ENCODE data around the gene COA1.

Gene COA1

DNA sequence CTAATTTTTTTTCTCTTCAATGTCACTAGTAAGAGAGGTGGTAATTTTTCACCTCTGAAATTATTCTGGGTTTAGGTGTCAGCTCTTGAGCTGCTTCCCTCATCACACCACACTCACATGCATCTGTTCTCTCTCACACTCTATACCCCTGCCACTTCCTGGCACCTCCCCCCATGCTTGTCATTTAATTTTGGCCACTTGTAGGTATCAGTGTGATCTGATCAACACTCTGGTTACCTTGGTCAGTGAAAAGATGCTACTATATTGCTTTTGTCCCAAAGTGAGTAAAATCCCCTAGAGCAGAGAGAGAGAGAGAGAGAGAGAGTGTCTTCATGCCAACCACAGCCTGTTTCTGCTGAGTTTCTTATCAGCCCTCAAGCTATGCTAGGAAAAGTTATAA, 103.9 kb downstream of the COA1 start:
- Mint-ChIP-seq H3K27ac (no peak overlapping the region), H3K4me3 (no peak overlapping the region), H3K4me1 (ENCODE audit: low read depth) (no peaks in the 10 kb centered on the region), H3K36me3 (ENCODE audit: low read depth) (peaks cover 74% of the 10 kb centered on the region), H3K27me3 (no peaks in the 10 kb centered on the region), H3K9me3 (no peaks in the 10 kb centered on the region)
- intact Hi-C loops (cut with micrococcal nuclease) = no loop called here

- Mint-ChIP-seq H3K27me3 (no peaks in the 10 kb centered on the region), H3K27ac (no peak overlapping the region), H3K9me3 (no peaks in the 10 kb centered on the region), H3K4me3 (no peak overlapping the region), H3K4me1 (ENCODE audit: low read depth) (no peaks in the 10 kb centered on the region), H3K36me3 (ENCODE audit: low read depth) (peaks cover 69% of the 10 kb centered on the region)
- intact Hi-C loops (cut with micrococcal nuclease) = no loop called here
Measured at GRCh38 chr7:43624156-43624555, 105.2 kb downstream of the COA1 start.

GRCh38 chr7:43621729-43622448, 107.4 kb downstream of the COA1 start:
- Mint-ChIP-seq H3K4me1 (ENCODE audit: low read depth) (no peaks in the 10 kb centered on the region), H3K27ac (no peak overlapping the region), H3K27me3 (no peaks in the 10 kb centered on the region), H3K36me3 (ENCODE audit: low read depth) (peaks cover 50% of the 10 kb centered on the region), H3K9me3 (no peaks in the 10 kb centered on the region), H3K4me3 (no peak overlapping the region)
- intact Hi-C loops (cut with micrococcal nuclease) = no loop called here

GRCh38 chr7:43619213-43620012, 109.9 kb downstream of the COA1 start:
- intact Hi-C loops (cut with micrococcal nuclease) = no loop called here
- Mint-ChIP-seq H3K4me1 (ENCODE audit: low read depth) (no peaks in the 10 kb centered on the region), H3K9me3 (no peaks in the 10 kb centered on the region), H3K27ac (no peak overlapping the region), H3K36me3 (ENCODE audit: low read depth) (peaks cover 32% of the 10 kb centered on the region), H3K4me3 (no peak overlapping the region), H3K27me3 (no peaks in the 10 kb centered on the region)

DNA sequence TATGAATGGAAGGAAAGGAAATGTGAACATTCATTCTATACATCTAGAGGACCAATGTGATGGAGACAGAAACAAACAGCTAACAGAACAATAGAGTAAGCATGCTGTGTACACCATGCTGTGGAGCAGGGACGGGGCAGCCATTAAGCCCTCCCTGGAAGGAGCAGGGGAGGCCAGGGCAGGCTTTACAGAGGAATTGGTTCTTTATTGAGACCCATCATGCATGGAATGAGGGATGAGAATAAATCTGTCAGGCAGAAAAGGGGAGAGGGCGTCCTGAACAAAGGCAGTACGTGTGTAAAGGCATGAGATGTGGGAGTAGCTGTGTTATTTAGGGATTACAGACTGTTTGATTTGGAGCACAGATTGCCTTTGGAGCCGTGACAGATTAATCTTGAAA, 111.2 kb downstream of the COA1 start:
- no peak overlapping the region for H3K4me3 Mint-ChIP-seq
- H3K27me3 Mint-ChIP-seq = no peaks in the 10 kb centered on the region
- H3K27ac Mint-ChIP-seq = no peak overlapping the region
- peaks cover 24% of the 10 kb centered on the region for H3K36me3 Mint-ChIP-seq (ENCODE audit: low read depth)
- H3K4me1 Mint-ChIP-seq (ENCODE audit: low read depth) = no peaks in the 10 kb centered on the region
- intact Hi-C loops (cut with micrococcal nuclease) = no loop called here
- H3K9me3 Mint-ChIP-seq = no peaks in the 10 kb centered on the region

GRCh38 chr7:43616977-43617376, 112.3 kb downstream of the COA1 start:
- intact Hi-C loops (cut with micrococcal nuclease) = no loop called here
- H3K4me3 Mint-ChIP-seq = no peak overlapping the region
- H3K4me1 Mint-ChIP-seq (ENCODE audit: low read depth) = no peaks in the 10 kb centered on the region
- no peaks in the 10 kb centered on the region for H3K27me3 Mint-ChIP-seq
- H3K36me3 Mint-ChIP-seq (ENCODE audit: low read depth) = peaks cover 18% of the 10 kb centered on the region
- no peaks in the 10 kb centered on the region for H3K9me3 Mint-ChIP-seq
- no peak overlapping the region for H3K27ac Mint-ChIP-seq

- peaks cover 16% of the 10 kb centered on the region for H3K36me3 Mint-ChIP-seq (ENCODE audit: low read depth)
- H3K27ac Mint-ChIP-seq = no peak overlapping the region
- H3K9me3 Mint-ChIP-seq = no peaks in the 10 kb centered on the region
- H3K4me1 Mint-ChIP-seq (ENCODE audit: low read depth) = no peaks in the 10 kb centered on the region
- no peak overlapping the region for H3K4me3 Mint-ChIP-seq
- H3K27me3 Mint-ChIP-seq = no peaks in the 10 kb centered on the region
- intact Hi-C loops (cut with micrococcal nuclease) = no loop called here
Measured at GRCh38 chr7:43615558-43616145, 113.7 kb downstream of the COA1 start.

DNA sequence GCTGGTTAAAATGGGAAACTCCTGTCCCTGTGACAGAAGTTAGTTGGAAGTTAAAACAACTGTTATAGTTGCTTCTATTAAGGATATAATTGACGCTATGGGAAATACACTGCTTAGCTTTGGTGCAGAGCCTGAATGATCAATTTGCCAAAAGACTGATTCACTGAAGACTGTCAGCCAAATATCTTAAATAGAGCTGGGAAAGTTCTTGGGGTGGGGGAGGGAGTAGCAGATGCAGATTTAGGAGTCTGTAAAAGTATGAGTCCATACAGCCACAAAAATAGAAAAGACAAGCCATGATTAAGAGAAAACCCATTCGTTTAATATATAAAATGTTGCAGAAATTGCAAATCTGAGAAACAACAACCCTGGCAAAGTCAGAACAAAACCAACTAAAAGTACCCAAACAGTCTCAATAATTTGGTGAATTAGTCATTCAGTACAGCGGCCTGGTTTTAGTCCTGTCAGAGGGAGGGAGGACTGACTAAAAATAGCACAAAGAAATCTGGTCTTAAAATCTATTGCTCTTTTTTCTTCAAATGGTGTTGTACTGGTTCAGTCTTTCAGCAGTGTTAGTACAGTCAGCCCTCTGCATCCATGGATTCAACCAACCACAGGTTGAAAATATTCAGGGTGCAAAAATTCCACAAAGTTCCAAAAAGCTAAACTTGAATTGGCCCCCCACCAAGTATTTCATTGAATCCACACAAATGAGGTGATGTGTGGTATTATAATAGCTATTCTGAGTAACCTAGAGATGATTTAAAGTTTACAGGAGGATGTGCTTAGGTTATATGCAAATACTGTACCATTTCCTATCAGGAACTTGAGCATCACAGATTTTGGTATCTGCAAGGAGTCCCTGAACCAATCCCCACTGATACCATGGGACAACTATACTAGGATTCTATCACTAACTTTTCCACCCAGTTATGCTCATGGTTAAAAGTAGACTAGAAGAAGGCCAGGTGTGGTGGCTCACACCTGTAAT, 116.4 kb downstream of the COA1 start:
- H3K9me3 Mint-ChIP-seq = no peaks in the 10 kb centered on the region
- H3K4me3 Mint-ChIP-seq = no peak overlapping the region
- H3K4me1 Mint-ChIP-seq (ENCODE audit: low read depth) = no peaks in the 10 kb centered on the region
- H3K27ac Mint-ChIP-seq = no peak overlapping the region
- peaks cover 43% of the 10 kb centered on the region for H3K36me3 Mint-ChIP-seq (ENCODE audit: low read depth)
- no peaks in the 10 kb centered on the region for H3K27me3 Mint-ChIP-seq
- intact Hi-C loops (cut with micrococcal nuclease) = no loop called here

GRCh38 chr7:43612128-43612527, 117.2 kb downstream of the COA1 start:
- no peaks in the 10 kb centered on the region for H3K4me1 Mint-ChIP-seq (ENCODE audit: low read depth)
- H3K27me3 Mint-ChIP-seq = no peaks in the 10 kb centered on the region
- H3K4me3 Mint-ChIP-seq = no peak overlapping the region
- intact Hi-C loops (cut with micrococcal nuclease) = no loop called here
- no peaks in the 10 kb centered on the region for H3K9me3 Mint-ChIP-seq
- H3K27ac Mint-ChIP-seq = no peak overlapping the region
- H3K36me3 Mint-ChIP-seq (ENCODE audit: low read depth) = peaks cover 43% of the 10 kb centered on the region

- Mint-ChIP-seq H3K27ac (no peak overlapping the region), H3K4me1 (ENCODE audit: low read depth) (no peaks in the 10 kb centered on the region), H3K27me3 (no peaks in the 10 kb centered on the region), H3K36me3 (ENCODE audit: low read depth) (peaks cover 52% of the 10 kb centered on the region), H3K4me3 (no peak overlapping the region), H3K9me3 (peaks cover 10% of the 10 kb centered on the region)
- intact Hi-C loops (cut with micrococcal nuclease) = no loop called here
Measured at GRCh38 chr7:43609097-43609496, 120.2 kb downstream of the COA1 start.

- no peak overlapping the region for H3K4me3 Mint-ChIP-seq
Measured at GRCh38 chr7:43604251-43604650, 125.1 kb downstream of the COA1 start.

DNA sequence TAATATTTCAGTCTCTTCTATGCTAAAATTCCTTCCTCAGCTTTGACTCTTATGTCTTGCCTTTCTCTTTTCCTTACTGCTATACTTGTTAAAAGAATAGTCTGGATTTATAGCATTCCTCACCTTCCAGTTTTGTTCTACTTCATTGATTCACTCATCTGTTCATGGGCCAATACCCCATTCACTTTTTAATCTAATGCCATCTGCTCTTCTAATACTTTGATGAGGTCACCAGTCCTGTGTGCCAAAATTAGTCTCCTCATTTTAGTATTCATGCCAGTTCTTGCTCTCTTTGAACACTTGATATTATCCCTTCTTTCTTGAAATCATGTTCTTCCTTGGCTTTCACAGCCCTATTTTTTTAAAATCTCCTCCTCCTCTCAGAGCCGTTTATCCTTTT, 127.1 kb downstream of the COA1 start:
- Mint-ChIP-seq H3K4me3 (no peak overlapping the region), H3K27me3 (no peaks in the 10 kb centered on the region), H3K27ac (no peak overlapping the region), H3K36me3 (ENCODE audit: low read depth) (peaks cover 44% of the 10 kb centered on the region), H3K4me1 (ENCODE audit: low read depth) (no peaks in the 10 kb centered on the region), H3K9me3 (peaks cover 12% of the 10 kb centered on the region)
- intact Hi-C loops (cut with micrococcal nuclease) = no loop called here

More at GRCh38 chr7:43604251-43604650, 125.1 kb downstream of the COA1 start:
- Mint-ChIP-seq H3K27ac (no peak overlapping the region), H3K27me3 (no peaks in the 10 kb centered on the region), H3K36me3 (ENCODE audit: low read depth) (peaks cover 40% of the 10 kb centered on the region), H3K9me3 (peaks cover 12% of the 10 kb centered on the region), H3K4me1 (ENCODE audit: low read depth) (no peaks in the 10 kb centered on the region)
- intact Hi-C loops (cut with micrococcal nuclease) = no loop called here

DNA sequence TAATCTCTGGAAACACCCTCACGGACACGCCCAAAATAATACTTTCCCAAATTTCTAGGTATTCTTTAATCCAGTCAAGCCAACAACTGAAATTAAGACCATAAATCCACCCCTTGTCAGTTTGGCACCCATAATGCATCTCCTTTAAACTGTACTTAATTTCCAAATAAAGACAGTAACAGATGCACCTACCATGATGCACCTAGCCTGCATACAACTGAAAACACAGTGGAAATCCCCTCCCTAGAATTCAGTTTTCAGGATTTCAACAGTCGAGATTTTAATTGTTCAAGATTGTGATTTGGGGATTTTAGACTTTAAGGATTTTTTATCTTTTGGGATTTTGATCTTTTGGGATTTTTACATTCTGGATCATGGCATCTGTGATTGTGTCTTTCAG, 129.3 kb downstream of the COA1 start:
- Mint-ChIP-seq H3K36me3 (ENCODE audit: low read depth) (peaks cover 43% of the 10 kb centered on the region), H3K27ac (no peak overlapping the region), H3K4me3 (no peak overlapping the region), H3K9me3 (peaks cover 12% of the 10 kb centered on the region), H3K4me1 (ENCODE audit: low read depth) (no peaks in the 10 kb centered on the region), H3K27me3 (no peaks in the 10 kb centered on the region)
- intact Hi-C loops (cut with micrococcal nuclease) = no loop called here

Data from dendritic cell treated with granulocyte-macrophage colony-stimulating factor and Interleukin-4, amounts not matched to agents 40 ng/mL and 50 ng/mL, for 4 days (primary cell).